Esophagus squamous epithelium (tissue), 4 donors: ENCODE data around the gene CLCA4.

Experiments used
- CTCF ChIP-seq, 6 experiments: fragments of 450-650 bp in 4 of 6; fragments of 200-600 bp in 2 of 6; sonication (generic) in 2 of 6; IDR thresholded peaks; one replicate each; pipeline ENCODE4 v1.5.1; 2016 to 2019; ENCODE audit warnings: antibody characterized with exemption in 6 of 6, mild to moderate bottlenecking in 4 of 6, moderate library complexity in 4 of 6
- POLR2A ChIP-seq, 4 donors: fragments of 450-650 bp; IDR thresholded peaks; one replicate each; pipeline ENCODE4 v1.6.1; 2017; ENCODE audit warnings: antibody characterized with exemption in 4 of 4, mild to moderate bottlenecking in 4 of 4, moderate library complexity in 3 of 4

GRCh38 chr1:86508583-86508969, 38.3 kb upstream of the CLCA4 start:
- TF ChIP-seq CTCF (IDR thresholded peaks at IDR 0.05) (no peak), POLR2A (IDR thresholded peaks at IDR 0.05) (no peak)
